ENCODE data around the gene ZNF292.

Gene ZNF292

GRCh38 chr6:87197547-87197946, 42.2 kb downstream of the ZNF292 start:
- TF ChIP-seq TAF1 (IDR thresholded peaks at IDR 0.05; ENCODE audit: borderline replicate concordance, insufficient read depth, low read length) (no peak), SIN3A (IDR thresholded peaks at IDR 0.05; ENCODE audit: borderline replicate concordance, insufficient read depth, low read length) (no peak), POLR2AphosphoS5 (IDR thresholded peaks at IDR 0.05; ENCODE audit: low read depth, low read length) (no peak), REST (IDR thresholded peaks at IDR 0.05; ENCODE audit: insufficient read depth in 1 of 2, low read depth in 2 of 2, low read length in 2 of 2) (no peak), FOXP2 (optimal IDR thresholded peaks at IDR 0.05; ENCODE audit: borderline replicate concordance, extremely low read depth, extremely low read length, insufficient read depth) (no peak)

- TF ChIP-seq TAF1 (IDR thresholded peaks at IDR 0.05; ENCODE audit: borderline replicate concordance, insufficient read depth, low read length) (no peak), POLR2AphosphoS5 (IDR thresholded peaks at IDR 0.05; ENCODE audit: low read depth, low read length) (no peak), SIN3A (IDR thresholded peaks at IDR 0.05; ENCODE audit: borderline replicate concordance, insufficient read depth, low read length) (no peak), REST (IDR thresholded peaks at IDR 0.05; ENCODE audit: insufficient read depth in 1 of 2, low read depth in 2 of 2, low read length in 2 of 2) (no peak), FOXP2 (optimal IDR thresholded peaks at IDR 0.05; ENCODE audit: borderline replicate concordance, extremely low read depth, extremely low read length, insufficient read depth) (no peak)
Measured at GRCh38 chr6:87199787-87200186, 44.4 kb downstream of the ZNF292 start.

- no peak for TF ChIP-seq SIN3A (IDR thresholded peaks at IDR 0.05; ENCODE audit: borderline replicate concordance, insufficient read depth, low read length)
- no peak for TF ChIP-seq POLR2AphosphoS5 (IDR thresholded peaks at IDR 0.05; ENCODE audit: low read depth, low read length)
- no peak for TF ChIP-seq TAF1 (IDR thresholded peaks at IDR 0.05; ENCODE audit: borderline replicate concordance, insufficient read depth, low read length)
- TF ChIP-seq REST (IDR thresholded peaks at IDR 0.05; ENCODE audit: insufficient read depth in 1 of 2, low read depth in 2 of 2, low read length in 2 of 2) = no peak
- no peak for TF ChIP-seq FOXP2 (optimal IDR thresholded peaks at IDR 0.05; ENCODE audit: borderline replicate concordance, extremely low read depth, extremely low read length, insufficient read depth)
Measured at GRCh38 chr6:87200469-87201175, 45.3 kb downstream of the ZNF292 start.

- no peak for TF ChIP-seq FOXP2 (optimal IDR thresholded peaks at IDR 0.05; ENCODE audit: borderline replicate concordance, extremely low read depth, extremely low read length, insufficient read depth)
- no peak for TF ChIP-seq SIN3A (IDR thresholded peaks at IDR 0.05; ENCODE audit: borderline replicate concordance, insufficient read depth, low read length)
- TF ChIP-seq TAF1 (IDR thresholded peaks at IDR 0.05; ENCODE audit: borderline replicate concordance, insufficient read depth, low read length) = no peak
- no peak for TF ChIP-seq POLR2AphosphoS5 (IDR thresholded peaks at IDR 0.05; ENCODE audit: low read depth, low read length)
- no peak for TF ChIP-seq REST (IDR thresholded peaks at IDR 0.05; ENCODE audit: insufficient read depth in 1 of 2, low read depth in 2 of 2, low read length in 2 of 2)
Measured at GRCh38 chr6:87203448-87204023, 48.2 kb downstream of the ZNF292 start.
